ENCODE results near the gene UBQLN2.
"Not testable (repeated sequence)": the region's sequence is repeated elsewhere in the genome, so short reads cannot be mapped to it uniquely, and the experiment has no call there.

The UBQLN2 gene

GRCh38 chrX:56563231-56564161 lies at the start of gene UBQLN2:
Gene UBQLN2 (plus strand): TSS chrX:56563627. CDS start chrX:56563874, 247 bp downstream.
- Histone ChIP-seq H3K36me3 (ENCODE audit: control insufficient read depth, insufficient read depth, low read length) (0 out of 2 replicates have a peak, but pooled peaks cover 4% of the 10 kb centered on the region), H3K27me3 (ENCODE audit: control insufficient read depth, insufficient read depth, low read length) (no peaks in the 10 kb centered on the region), H3K9me3 (ENCODE audit: control insufficient read depth, insufficient read depth, low read length) (peaks cover 11% of the 10 kb centered on the region; the same call in 1 of the 2 replicates), H3K4me3 (ENCODE audit: low read depth, low read length) (peak within 1 kb of the TSS; percentile 88), H3K9ac (ENCODE audit: low read depth, low read length) (peak within 1 kb of the TSS; percentile 93), H3K4me1 (ENCODE audit: control insufficient read depth, insufficient read depth, low read length) (no peaks in the 10 kb centered on the region), H3K27ac (ENCODE audit: low read depth, low read length) (peak within 1 kb of the TSS; percentile 85)

- Histone ChIP-seq H3K36me3 (ENCODE audit: control insufficient read depth, insufficient read depth, low read length) (no peaks in the 10 kb centered on the region), H3K4me3 (ENCODE audit: low read depth, low read length) (no peak overlapping the region), H3K9me3 (ENCODE audit: control insufficient read depth, insufficient read depth, low read length) (peaks cover 48% of the 10 kb centered on the region), H3K27me3 (ENCODE audit: control insufficient read depth, insufficient read depth, low read length) (no peaks in the 10 kb centered on the region), H3K9ac (ENCODE audit: low read depth, low read length) (no peak overlapping the region), H3K27ac (ENCODE audit: low read depth, low read length) (no peak overlapping the region), H3K4me1 (ENCODE audit: control insufficient read depth, insufficient read depth, low read length) (no peaks in the 10 kb centered on the region)
Measured at GRCh38 chrX:56519642-56520041, 43.8 kb upstream of the UBQLN2 start.

GRCh38 chrX:56529482-56530007 lies 33.9 kb upstream of the UBQLN2 start:
- H3K9ac ChIP-seq (ENCODE audit: low read depth, low read length); H3K27ac ChIP-seq (ENCODE audit: low read depth, low read length); H3K27me3 ChIP-seq (ENCODE audit: control insufficient read depth, insufficient read depth, low read length); H3K4me1 ChIP-seq (ENCODE audit: control insufficient read depth, insufficient read depth, low read length); H3K4me3 ChIP-seq (ENCODE audit: low read depth, low read length); H3K36me3 ChIP-seq (ENCODE audit: control insufficient read depth, insufficient read depth, low read length): not testable (repeated sequence)
- peaks cover 62% of the 10 kb centered on the region for H3K9me3 ChIP-seq (ENCODE audit: control insufficient read depth, insufficient read depth, low read length)

- Histone ChIP-seq H3K9me3 (ENCODE audit: control insufficient read depth, insufficient read depth, low read length) (peaks cover 63% of the 10 kb centered on the region), H3K4me3 (ENCODE audit: low read depth, low read length) (no peak overlapping the region), H3K27me3 (ENCODE audit: control insufficient read depth, insufficient read depth, low read length) (no peaks in the 10 kb centered on the region)
Measured at GRCh38 chrX:56530011-56530410, 33.4 kb upstream of the UBQLN2 start.

GRCh38 chrX:56550667-56551066 lies 12.8 kb upstream of the UBQLN2 start:
- Histone ChIP-seq H3K9ac (ENCODE audit: low read depth, low read length) (no peak overlapping the region), H3K27me3 (ENCODE audit: control insufficient read depth, insufficient read depth, low read length) (no peaks in the 10 kb centered on the region), H3K27ac (ENCODE audit: low read depth, low read length) (no peak overlapping the region), H3K36me3 (ENCODE audit: control insufficient read depth, insufficient read depth, low read length) (no peaks in the 10 kb centered on the region), H3K9me3 (ENCODE audit: control insufficient read depth, insufficient read depth, low read length) (peaks cover 46% of the 10 kb centered on the region), H3K4me3 (ENCODE audit: low read depth, low read length) (no peak overlapping the region), H3K4me1 (ENCODE audit: control insufficient read depth, insufficient read depth, low read length) (no peaks in the 10 kb centered on the region)

More at GRCh38 chrX:56530011-56530410, 33.4 kb upstream of the UBQLN2 start:
- Histone ChIP-seq H3K4me1 (ENCODE audit: control insufficient read depth, insufficient read depth, low read length) (no peaks in the 10 kb centered on the region), H3K27ac (ENCODE audit: low read depth, low read length) (no peak overlapping the region), H3K9ac (ENCODE audit: low read depth, low read length) (no peak overlapping the region), H3K36me3 (ENCODE audit: control insufficient read depth, insufficient read depth, low read length) (no peaks in the 10 kb centered on the region)

- no peak overlapping the region for H3K9ac ChIP-seq (ENCODE audit: low read depth, low read length)
- H3K4me1 ChIP-seq (ENCODE audit: control insufficient read depth, insufficient read depth, low read length), result no peaks in the 10 kb centered on the region
- no peaks in the 10 kb centered on the region for H3K36me3 ChIP-seq (ENCODE audit: control insufficient read depth, insufficient read depth, low read length)
- no peaks in the 10 kb centered on the region for H3K27me3 ChIP-seq (ENCODE audit: control insufficient read depth, insufficient read depth, low read length)
- H3K9me3 ChIP-seq (ENCODE audit: control insufficient read depth, insufficient read depth, low read length), result peaks cover 35% of the 10 kb centered on the region
- no peak overlapping the region for H3K4me3 ChIP-seq (ENCODE audit: low read depth, low read length)
- no peak overlapping the region for H3K27ac ChIP-seq (ENCODE audit: low read depth, low read length)
Measured at GRCh38 chrX:56554870-56555269, 8.6 kb upstream of the UBQLN2 start.

- H3K27me3 ChIP-seq (ENCODE audit: control insufficient read depth, insufficient read depth, low read length), result no peaks in the 10 kb centered on the region
Measured at GRCh38 chrX:56557376-56557929, 6.0 kb upstream of the UBQLN2 start.

GRCh38 chrX:56564164-56564885 lies 898 bp downstream of the UBQLN2 start:
- H3K4me3 ChIP-seq (ENCODE audit: low read depth, low read length), result peak overlapping the region; percentile 88
- H3K27me3 ChIP-seq (ENCODE audit: control insufficient read depth, insufficient read depth, low read length), result no peaks in the 10 kb centered on the region
- H3K9ac ChIP-seq (ENCODE audit: low read depth, low read length), result peak overlapping the region; percentile 93
- peaks cover 7% of the 10 kb centered on the region; the same call in 1 of the 2 replicates for H3K36me3 ChIP-seq (ENCODE audit: control insufficient read depth, insufficient read depth, low read length)
- peak overlapping the region; percentile 85 for H3K27ac ChIP-seq (ENCODE audit: low read depth, low read length)
- no peaks in the 10 kb centered on the region for H3K4me1 ChIP-seq (ENCODE audit: control insufficient read depth, insufficient read depth, low read length)
- peaks cover 11% of the 10 kb centered on the region; the same call in 1 of the 2 replicates for H3K9me3 ChIP-seq (ENCODE audit: control insufficient read depth, insufficient read depth, low read length)

More at GRCh38 chrX:56557376-56557929, 6.0 kb upstream of the UBQLN2 start:
- Histone ChIP-seq H3K9ac (ENCODE audit: low read depth, low read length) (no peak overlapping the region), H3K9me3 (ENCODE audit: control insufficient read depth, insufficient read depth, low read length) (peaks cover 29% of the 10 kb centered on the region), H3K27ac (ENCODE audit: low read depth, low read length) (no peak overlapping the region), H3K4me3 (ENCODE audit: low read depth, low read length) (no peak overlapping the region), H3K36me3 (ENCODE audit: control insufficient read depth, insufficient read depth, low read length) (no peaks in the 10 kb centered on the region), H3K4me1 (ENCODE audit: control insufficient read depth, insufficient read depth, low read length) (no peaks in the 10 kb centered on the region)

- Histone ChIP-seq H3K4me1 (ENCODE audit: control insufficient read depth, insufficient read depth, low read length) (no peaks in the 10 kb centered on the region), H3K36me3 (ENCODE audit: control insufficient read depth, insufficient read depth, low read length) (peaks cover 7% of the 10 kb centered on the region; the same call in 1 of the 2 replicates), H3K27me3 (ENCODE audit: control insufficient read depth, insufficient read depth, low read length) (no peaks in the 10 kb centered on the region), H3K4me3 (ENCODE audit: low read depth, low read length) (peak overlapping the region; percentile 88), H3K27ac (ENCODE audit: low read depth, low read length) (no peak overlapping the region), H3K9me3 (ENCODE audit: control insufficient read depth, insufficient read depth, low read length) (peaks cover 17% of the 10 kb centered on the region; the same call in 1 of the 2 replicates), H3K9ac (ENCODE audit: low read depth, low read length) (no peak overlapping the region)
Measured at GRCh38 chrX:56564921-56565840, 1.8 kb downstream of the UBQLN2 start.

Measured in HUES48 (cell line).